Measurements from ENCODE around the gene KIRREL3. TPM values are rescaled to one million over a fixed set of nuclear protein-coding genes. Genes with fewer than 3 reads are reported as not detected.

Gene KIRREL3
- polyA plus RNA-seq, 2 of the 4 experiments (the other 2 are of a cell fraction), result 3.0 to 11.0 TPM

GRCh38 chr11:126611438-126611837 lies 389.1 kb downstream of the KIRREL3 start:
- Histone ChIP-seq H3K4me3 (no peak overlapping the region), H3K4me2 (no peak overlapping the region), H3K9me3 (no peaks in the 10 kb centered on the region), H3K4me1 (0 out of 3 replicates have a peak, but pooled peaks cover 4% of the 10 kb centered on the region), H3K27ac (no peak overlapping the region)
- 75% methylated on average over 8 of the region's 8 CpGs for WGBS (ENCODE audit: missing lambda C conversion rate)
- ATAC-seq (no peak), FAIRE-seq (no peak), DNase-seq (ENCODE audit: low read depth in 1 of 2, low spot score in 1 of 2) (no peak)
- ChIA-PET CTCF (interaction anchor here (1.1 kb wide), 1 partner anchor 391 kb away, joined by 3 read pairs; no protein-coding TSS in a partner anchor), POLR2A (no interaction called here)
- no peak for TF ChIP-seq MAX (IDR thresholded peaks at IDR 0.05)
- no peak for TF ChIP-seq NFE2L2 (conservative IDR thresholded peaks at IDR 0.05; ENCODE audit: low read length)
- TF ChIP-seq TP53 (CRISPR knock-in tag; IDR thresholded peaks at IDR 0.05), result no peak
- TF ChIP-seq HMGXB4 (CRISPR knock-in tag; IDR thresholded peaks at IDR 0.05; ENCODE audit: borderline replicate concordance), result no peak
- TF ChIP-seq, protein P1, sequence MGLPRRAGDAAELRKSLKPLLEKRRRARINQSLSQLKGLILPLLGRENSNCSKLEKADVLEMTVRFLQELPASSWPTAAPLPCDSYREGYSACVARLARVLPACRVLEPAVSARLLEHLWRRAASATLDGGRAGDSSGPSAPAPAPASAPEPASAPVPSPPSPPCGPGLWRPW (IDR thresholded peaks at IDR 0.05), result no peak
- no peak for TF ChIP-seq RAD21 (conservative IDR thresholded peaks at IDR 0.05 in 1 of 2, IDR thresholded peaks at IDR 0.05 in 1 of 2)
- no peak for TF ChIP-seq HOXB13 (CRISPR knock-in tag; IDR thresholded peaks at IDR 0.05; ENCODE audit: low read depth)
- TF ChIP-seq FOXS1 (CRISPR knock-in tag; IDR thresholded peaks at IDR 0.05), result no peak

DNA sequence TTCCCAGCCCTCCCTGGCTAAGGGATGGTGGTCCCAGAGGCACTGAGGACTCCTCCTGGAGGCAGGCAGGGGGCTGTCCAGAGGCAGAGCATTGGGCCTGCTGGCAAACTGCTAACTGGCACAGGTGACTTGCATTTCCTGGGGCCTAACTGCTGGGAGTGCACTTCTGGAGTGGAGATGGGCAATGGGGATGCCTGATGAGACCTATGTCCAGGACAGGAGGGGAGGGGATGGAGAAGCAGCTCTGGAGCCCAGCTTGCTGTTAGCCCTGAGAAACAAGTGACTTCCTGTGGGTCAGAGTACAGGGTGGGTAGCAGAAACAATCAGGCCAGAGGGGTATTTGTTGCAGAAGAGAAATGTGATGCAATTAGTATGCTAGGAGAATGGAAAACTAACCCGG lies 391.9 kb downstream of the KIRREL3 start:
- H3K4me1 ChIP-seq, result 0 out of 3 replicates have a peak, but pooled peaks cover 4% of the 10 kb centered on the region
- ChIA-PET CTCF (interaction anchor here (1.1 to 5.8 kb wide), 6 partner anchors 39 to 466 kb away, joined by 3 to 78 read pairs (median 9); no protein-coding TSS in a partner anchor), POLR2A (no interaction called here)
- H3K4me3 ChIP-seq, result no peak overlapping the region
- no peak overlapping the region for H3K27ac ChIP-seq
- FAIRE-seq (no peak), ATAC-seq (no peak), DNase-seq (ENCODE audit: low read depth in 1 of 2, low spot score in 1 of 2) (no peak)
- H3K9me3 ChIP-seq, result no peaks in the 10 kb centered on the region
- 41% methylated on average over 1 of the region's 1 CpG for WGBS (ENCODE audit: missing lambda C conversion rate)
- no peak overlapping the region for H3K4me2 ChIP-seq
- TF ChIP-seq, protein P2, sequence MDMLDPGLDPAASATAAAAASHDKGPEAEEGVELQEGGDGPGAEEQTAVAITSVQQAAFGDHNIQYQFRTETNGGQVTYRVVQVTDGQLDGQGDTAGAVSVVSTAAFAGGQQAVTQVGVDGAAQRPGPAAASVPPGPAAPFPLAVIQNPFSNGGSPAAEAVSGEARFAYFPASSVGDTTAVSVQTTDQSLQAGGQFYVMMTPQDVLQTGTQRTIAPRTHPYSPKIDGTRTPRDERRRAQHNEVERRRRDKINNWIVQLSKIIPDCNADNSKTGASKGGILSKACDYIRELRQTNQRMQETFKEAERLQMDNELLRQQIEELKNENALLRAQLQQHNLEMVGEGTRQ (IDR thresholded peaks at IDR 0.05), result no peak
- TF ChIP-seq CHD4 (IDR thresholded peaks at IDR 0.05; ENCODE audit: borderline replicate concordance) (no peak), MAZ (IDR thresholded peaks at IDR 0.05; ENCODE audit: borderline replicate concordance, low read depth, low read length) (no peak), RARB (CRISPR knock-in tag; IDR thresholded peaks at IDR 0.05) (no peak), CTCF (IDR thresholded peaks at IDR 0.05) (no peak), JUNB (IDR thresholded peaks at IDR 0.05) (no peak)
- TF ChIP-seq, protein P3, sequence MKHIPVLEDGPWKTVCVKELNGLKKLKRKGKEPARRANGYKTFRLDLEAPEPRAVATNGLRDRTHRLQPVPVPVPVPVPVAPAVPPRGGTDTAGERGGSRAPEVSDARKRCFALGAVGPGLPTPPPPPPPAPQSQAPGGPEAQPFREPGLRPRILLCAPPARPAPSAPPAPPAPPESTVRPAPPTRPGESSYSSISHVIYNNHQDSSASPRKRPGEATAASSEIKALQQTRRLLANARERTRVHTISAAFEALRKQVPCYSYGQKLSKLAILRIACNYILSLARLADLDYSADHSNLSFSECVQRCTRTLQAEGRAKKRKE (CRISPR knock-in tag; IDR thresholded peaks at IDR 0.05; ENCODE audit: low read depth), result no peak

Data from A549 (cell line).